ENCODE measurements around the gene RILPL2.
"Not testable (repeated sequence)": the region's sequence is repeated elsewhere in the genome, so short reads cannot be mapped to it uniquely, and the experiment has no call there.

RILPL2 gene

GRCh38 chr12:123379391-123379790, 57.1 kb downstream of the RILPL2 start:
- DNase-seq: no peak

- not testable (repeated sequence) for DNase-seq
Observed at GRCh38 chr12:123372415-123372814, 64.1 kb downstream of the RILPL2 start.

- DNase-seq: not testable (repeated sequence)
Observed at GRCh38 chr12:123371667-123372368, 64.7 kb downstream of the RILPL2 start.

- no peak for DNase-seq
Observed at GRCh38 chr12:123369229-123369628, 67.3 kb downstream of the RILPL2 start.

GRCh38 chr12:123368431-123368830, 68.1 kb downstream of the RILPL2 start:
- DNase-seq: not testable (repeated sequence)

GRCh38 chr12:123367511-123367910, 69.0 kb downstream of the RILPL2 start:
- no peak for DNase-seq
